HG02884 (cell line): Measurements from ENCODE around the gene CNPY1.

Source experiments
- ATAC-seq: cut with Tn5 transposase; IDR thresholded peaks from one replicate; pipeline ENCODE4 v1.9.1; 2021; ENCODE audit warnings: mild to moderate bottlenecking, moderate library complexity; ENCODE audit not compliant: unreplicated experiment

CNPY1 gene

GRCh38 chr7:155514296-155514695 lies 32.1 kb downstream of the CNPY1 start:
- ATAC-seq = no peak

GRCh38 chr7:155513543-155514285 lies 32.6 kb downstream of the CNPY1 start:
- ATAC-seq = no peak

GRCh38 chr7:155512246-155512887 lies 34.0 kb downstream of the CNPY1 start:
- no peak for ATAC-seq

- ATAC-seq = no peak
Measured at GRCh38 chr7:155511702-155511996, 34.7 kb downstream of the CNPY1 start.

- no peak for ATAC-seq
Measured at GRCh38 chr7:155510975-155511701, 35.2 kb downstream of the CNPY1 start.

- no peak for ATAC-seq
Measured at GRCh38 chr7:155509725-155510551, 36.4 kb downstream of the CNPY1 start.

- no peak for ATAC-seq
Measured at GRCh38 chr7:155509359-155509724, 37.0 kb downstream of the CNPY1 start.

- no peak for ATAC-seq
Measured at GRCh38 chr7:155508376-155509358, 37.7 kb downstream of the CNPY1 start.

GRCh38 chr7:155507576-155507975 lies 38.8 kb downstream of the CNPY1 start:
- ATAC-seq = no peak

- no peak for ATAC-seq
Measured at GRCh38 chr7:155506854-155507337, 39.5 kb downstream of the CNPY1 start.

- ATAC-seq = no peak
Measured at GRCh38 chr7:155505422-155505793, 41.0 kb downstream of the CNPY1 start.

- no peak for ATAC-seq
Measured at GRCh38 chr7:155497149-155497901, 49.0 kb downstream of the CNPY1 start.

GRCh38 chr7:155496267-155497005 lies 49.9 kb downstream of the CNPY1 start:
- ATAC-seq = no peak

GRCh38 chr7:155495440-155496248 lies 50.7 kb downstream of the CNPY1 start:
- ATAC-seq = no peak

- no peak for ATAC-seq
Measured at GRCh38 chr7:155494551-155494950, 51.8 kb downstream of the CNPY1 start.

GRCh38 chr7:155493744-155494538 lies 52.4 kb downstream of the CNPY1 start:
- no peak for ATAC-seq

- ATAC-seq = no peak
Measured at GRCh38 chr7:155491812-155492211, 54.5 kb downstream of the CNPY1 start.
